ENCODE data around the gene PLXNA2.

- TF ChIP-seq CTCF (IDR thresholded peaks at IDR 0.05; ENCODE audit: low read depth, low read length) (no peak), EZH2phosphoT487 (IDR thresholded peaks at IDR 0.05; ENCODE audit: low read depth) (no peak)
These were observed 24.6 kb upstream of the PLXNA2 start for GRCh38 chr1:208268541-208269337.
